DMS53 treated with DMSO at 0.1 percent for 48 hours (cell line): ENCODE data around the gene NOL4L.

Experiments used
- DNase-seq: peaks from one replicate; lab custom pipeline; 2025; ENCODE audit not compliant: unreplicated experiment; lab: John Stamatoyannopoulos, UW

Gene NOL4L

GRCh38 chr20:32614303-32614702 lies 29.2 kb upstream of the NOL4L start:
- no peak for DNase-seq

GRCh38 chr20:32613192-32614053 lies 28.3 kb upstream of the NOL4L start:
- DNase-seq, result no peak

DNA sequence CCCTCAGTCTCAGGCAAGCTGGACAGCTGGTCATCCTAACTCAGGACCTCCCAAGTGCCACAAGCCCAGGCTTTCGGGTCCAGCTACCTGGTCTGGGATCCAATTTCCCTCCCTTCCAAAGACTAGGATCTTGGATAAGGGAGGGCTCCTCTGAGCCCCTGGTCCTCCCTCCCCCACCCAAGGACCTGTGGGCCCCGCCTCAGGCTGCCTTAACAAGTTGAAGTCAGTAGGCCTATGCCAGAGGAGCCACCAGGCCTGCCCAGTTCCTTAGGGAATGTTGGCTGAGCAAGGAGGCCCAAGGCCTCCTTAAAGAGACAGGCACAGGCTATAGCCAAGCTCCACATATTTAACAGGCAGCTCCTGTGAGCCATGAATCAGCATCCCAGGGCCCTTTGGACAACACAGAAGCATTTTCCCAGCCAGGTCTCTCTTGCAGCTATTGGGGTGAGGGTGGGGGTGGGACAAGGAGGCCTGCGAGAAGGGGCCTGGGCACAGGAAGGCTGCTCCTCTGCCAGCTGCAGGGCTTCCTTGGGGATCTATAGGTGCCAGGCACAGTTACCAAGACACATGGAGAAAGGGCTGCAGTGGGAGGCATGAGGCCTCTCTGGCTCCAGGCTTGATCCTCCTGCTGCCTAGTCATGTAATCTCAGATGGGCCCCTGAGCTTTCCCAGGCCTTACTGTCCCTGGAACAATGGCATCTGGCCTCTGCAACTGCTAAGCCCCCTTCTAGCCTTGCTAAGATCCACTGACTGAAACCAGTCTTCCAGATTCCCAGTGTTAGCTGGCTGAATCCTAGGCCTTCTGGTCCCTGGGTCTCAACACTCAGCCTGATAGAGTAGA lies 27.4 kb upstream of the NOL4L start:
- no peak for DNase-seq

DNA sequence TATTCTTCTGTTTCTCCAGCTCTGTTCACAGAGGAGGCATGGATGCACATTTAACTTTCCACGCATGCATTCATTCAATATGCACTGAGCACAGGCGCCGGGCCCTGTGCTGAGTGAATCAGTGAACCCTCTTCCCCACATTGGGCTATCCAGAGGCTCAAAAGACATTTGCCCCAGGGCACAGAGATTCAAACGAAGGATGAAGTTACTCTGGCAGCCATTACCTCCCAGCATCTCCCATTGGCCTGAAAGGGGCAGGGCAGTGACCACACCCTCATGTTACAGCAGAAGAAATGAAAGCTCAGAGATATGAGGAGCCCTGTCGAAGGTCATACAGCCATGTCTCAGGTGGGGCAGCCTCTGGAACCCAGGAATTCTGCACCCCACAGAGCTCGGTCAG lies 26.7 kb upstream of the NOL4L start:
- no peak for DNase-seq

DNA sequence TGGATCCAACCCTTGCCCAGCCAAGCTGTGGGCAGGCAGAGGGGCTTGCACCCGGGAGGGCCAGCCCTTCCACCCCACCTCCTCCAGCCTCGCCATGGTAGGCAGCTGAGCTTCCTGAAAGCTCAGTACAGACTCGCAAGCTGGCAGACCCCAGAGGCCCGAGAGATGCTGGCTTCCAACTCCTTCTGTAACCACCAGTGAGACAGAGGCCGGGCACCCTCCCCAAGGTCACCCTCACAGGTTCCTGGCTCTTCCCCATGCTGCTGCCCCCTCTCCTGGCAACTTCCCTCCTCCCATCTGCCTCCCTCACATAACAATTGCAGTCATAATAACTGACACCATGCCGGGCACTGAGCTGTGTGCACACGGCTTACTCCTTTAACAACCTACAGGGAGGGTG lies 26.2 kb upstream of the NOL4L start:
- no peak for DNase-seq

DNA sequence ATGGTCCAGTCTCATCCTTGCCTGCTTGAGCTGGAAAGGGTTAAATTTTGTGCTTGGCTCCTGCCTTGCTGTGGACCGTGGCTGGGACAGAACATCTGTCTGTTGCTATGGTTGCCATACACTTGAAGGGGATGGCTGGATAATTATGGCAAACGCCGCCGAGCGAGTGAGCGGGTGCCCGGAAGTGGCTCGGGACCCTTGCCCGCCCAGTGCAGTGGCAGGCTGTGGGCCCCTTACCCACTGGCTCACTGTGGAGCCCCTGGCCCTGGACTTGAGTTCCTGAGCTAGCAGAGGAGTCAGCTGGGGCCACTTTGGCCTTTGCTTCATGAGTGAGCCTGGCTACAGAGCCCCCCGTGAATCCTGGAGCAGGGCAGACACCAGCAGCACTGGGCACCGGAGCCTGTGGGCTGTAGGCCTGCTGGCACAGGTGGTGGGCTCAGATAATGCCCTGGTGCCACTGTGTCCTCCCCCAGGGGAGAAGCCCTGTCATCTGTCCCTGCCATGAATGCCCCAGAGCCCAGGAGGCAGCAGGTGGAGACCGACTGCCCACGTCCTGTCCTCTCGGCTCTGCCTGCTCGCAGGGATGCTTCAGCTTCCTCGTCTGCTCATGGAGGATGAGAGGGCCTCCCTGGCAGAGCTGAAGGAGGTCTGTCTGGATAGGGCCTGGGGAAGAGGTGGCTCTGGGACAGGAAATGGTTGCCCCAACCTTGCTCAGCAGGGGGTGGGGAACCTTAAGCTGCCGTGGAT lies 25.5 kb upstream of the NOL4L start:
- no peak for DNase-seq

- DNase-seq, result no peak
These were observed 24.9 kb upstream of the NOL4L start for GRCh38 chr20:32609993-32610392.

DNA sequence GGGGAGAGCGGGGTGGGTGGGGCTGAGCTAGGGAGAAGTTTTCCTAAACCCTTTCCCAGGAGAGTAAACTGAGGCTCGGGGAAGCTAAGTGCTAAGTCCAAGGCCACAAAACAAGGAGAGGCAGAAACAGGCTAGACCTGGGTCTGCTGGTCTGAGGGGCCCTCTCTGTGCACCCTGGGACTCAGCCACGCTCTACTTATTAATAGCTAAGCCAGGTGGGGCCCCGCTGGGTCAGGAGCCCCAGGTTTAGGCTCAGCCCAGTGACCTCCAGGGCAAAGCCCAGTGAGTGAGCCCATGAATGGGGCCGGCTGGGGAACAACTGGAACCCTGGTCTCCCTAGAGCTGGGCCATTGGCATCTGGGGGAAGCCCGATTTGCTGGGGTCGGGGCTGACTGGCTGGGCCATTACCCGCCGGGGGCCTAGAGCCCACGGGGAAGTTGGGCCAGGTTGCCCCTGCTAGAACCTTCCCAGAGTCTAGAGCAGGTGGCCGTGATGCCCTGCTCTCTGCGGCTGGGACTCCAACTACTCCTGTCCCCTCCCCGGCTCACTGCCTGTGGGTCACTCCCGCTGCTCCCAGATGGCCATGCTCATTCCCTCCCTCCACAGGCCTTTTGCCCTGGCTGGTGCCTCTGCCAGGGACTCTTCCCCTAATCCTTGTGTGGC lies 24.1 kb upstream of the NOL4L start:
- DNase-seq, result no peak

GRCh38 chr20:32608664-32609015 lies 23.5 kb upstream of the NOL4L start:
- no peak for DNase-seq

DNA sequence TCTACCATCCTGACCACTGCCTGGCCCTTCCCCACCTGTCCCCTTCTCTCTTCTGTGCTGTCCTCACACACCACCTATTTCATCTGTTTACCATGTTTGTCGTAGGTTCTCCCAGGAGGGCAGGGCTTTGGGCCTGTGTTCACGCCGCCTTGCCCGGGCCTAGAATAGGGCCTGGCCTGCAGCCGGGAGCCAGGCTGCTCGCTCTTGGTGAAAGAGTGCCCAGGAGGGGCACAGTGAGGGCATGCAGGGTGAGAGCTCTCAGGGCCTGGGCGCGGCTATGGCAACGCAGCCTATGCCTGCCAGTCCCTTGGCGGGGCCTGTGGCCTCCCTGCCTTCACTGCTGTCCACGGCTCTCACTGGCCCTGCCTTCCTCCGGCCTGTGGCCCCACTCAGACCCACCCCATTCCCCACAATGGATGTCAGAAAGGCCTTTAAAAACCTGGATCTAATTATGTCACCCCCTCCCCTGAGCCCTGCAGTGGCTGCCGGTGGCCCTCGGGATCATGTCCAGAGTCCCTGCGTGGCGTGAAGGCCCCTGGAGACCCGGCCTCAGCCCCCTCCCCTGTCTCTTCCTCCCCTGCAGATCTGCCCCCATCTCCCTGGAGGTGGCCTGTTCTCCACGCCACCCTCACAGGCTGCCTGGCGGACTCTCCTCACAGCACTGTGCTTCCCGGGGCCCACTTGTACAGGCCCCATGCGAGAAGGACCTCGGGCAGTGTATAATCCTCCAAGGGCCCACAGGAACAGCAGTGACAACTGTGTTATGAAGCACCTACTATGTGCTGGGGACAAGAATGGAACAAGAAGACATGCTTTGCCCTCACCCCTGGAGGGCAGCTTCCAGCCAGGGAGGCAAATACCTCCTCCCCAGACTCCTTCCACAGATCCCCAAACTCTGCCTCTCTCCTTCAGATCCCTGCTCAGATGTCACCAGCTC lies 22.9 kb upstream of the NOL4L start:
- DNase-seq, result no peak

DNA sequence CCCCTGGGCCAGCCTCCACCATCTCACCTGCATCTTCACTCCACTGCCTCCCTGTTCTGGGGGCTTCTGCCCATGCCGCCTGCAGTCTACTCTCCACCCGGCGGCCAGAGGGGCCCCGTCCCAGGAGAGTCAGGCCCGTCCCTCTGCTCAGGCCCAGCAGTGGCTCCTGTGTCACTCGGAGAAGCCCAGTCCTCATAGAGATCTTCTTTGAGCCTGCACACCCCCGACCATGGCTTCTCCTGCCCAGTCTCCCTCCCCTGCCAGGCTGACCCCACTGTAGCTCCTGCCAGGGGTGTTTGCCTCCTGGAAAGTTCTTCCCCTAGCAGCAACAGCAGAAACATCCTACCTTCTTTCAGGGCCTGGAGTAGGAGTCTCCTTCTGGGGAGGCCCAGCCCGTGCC lies 22.2 kb upstream of the NOL4L start:
- DNase-seq, result no peak

DNA sequence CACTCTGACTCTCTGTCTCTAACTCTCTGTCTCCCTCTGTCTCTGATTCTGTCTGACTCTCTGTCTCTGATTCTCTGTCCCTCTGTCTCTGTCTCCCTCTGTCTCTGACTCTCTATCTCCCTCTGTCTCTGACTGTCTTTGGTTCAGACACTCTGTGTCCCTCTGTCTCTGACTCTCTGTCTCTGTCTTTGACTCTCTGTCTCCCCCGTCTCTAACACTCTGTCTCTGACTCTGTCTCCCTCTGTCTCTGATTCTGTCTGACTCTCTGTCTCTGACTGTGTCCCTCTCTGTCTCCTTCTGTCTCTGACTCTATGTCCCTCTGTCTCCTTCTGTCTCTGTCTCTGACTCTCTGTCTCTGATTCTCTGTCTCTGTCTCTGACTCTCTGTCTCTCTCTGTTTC lies 21.7 kb upstream of the NOL4L start:
- DNase-seq, result no peak

GRCh38 chr20:32606107-32606506 lies 21.0 kb upstream of the NOL4L start:
- DNase-seq, result no peak

- no peak for DNase-seq
These were observed 20.1 kb upstream of the NOL4L start for GRCh38 chr20:32605167-32605656.

GRCh38 chr20:32603046-32603726 lies 18.1 kb upstream of the NOL4L start:
- DNase-seq, result no peak

GRCh38 chr20:32602273-32602672 lies 17.1 kb upstream of the NOL4L start:
- DNase-seq, result no peak

DNA sequence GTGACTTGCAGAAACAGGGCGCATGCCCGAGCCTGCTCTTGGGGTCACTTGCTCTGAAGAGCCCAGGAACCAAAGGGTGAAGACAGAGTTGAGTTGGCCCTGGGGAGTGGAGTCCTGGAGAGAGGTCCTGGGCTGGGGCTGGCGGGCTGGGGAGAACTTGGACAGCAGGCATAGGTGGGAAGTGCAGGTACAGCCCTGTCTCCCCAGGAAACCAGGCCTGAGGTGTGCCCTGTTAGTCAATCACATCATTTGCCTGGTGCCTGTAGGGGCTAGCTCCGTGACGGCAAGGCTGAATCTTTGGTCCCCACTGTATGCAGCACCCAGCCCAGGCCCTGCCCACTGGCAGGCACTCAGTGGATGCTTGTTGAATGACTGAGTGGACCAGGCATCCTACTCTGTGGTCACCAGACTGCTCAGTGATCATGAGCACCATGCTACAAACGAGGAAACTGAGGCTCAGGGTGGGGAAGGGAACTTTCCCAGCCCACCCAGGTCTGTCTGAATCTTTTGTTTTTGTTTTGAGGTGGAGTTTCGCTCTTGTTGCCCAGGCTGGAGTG lies 15.6 kb upstream of the NOL4L start:
- no peak for DNase-seq

DNA sequence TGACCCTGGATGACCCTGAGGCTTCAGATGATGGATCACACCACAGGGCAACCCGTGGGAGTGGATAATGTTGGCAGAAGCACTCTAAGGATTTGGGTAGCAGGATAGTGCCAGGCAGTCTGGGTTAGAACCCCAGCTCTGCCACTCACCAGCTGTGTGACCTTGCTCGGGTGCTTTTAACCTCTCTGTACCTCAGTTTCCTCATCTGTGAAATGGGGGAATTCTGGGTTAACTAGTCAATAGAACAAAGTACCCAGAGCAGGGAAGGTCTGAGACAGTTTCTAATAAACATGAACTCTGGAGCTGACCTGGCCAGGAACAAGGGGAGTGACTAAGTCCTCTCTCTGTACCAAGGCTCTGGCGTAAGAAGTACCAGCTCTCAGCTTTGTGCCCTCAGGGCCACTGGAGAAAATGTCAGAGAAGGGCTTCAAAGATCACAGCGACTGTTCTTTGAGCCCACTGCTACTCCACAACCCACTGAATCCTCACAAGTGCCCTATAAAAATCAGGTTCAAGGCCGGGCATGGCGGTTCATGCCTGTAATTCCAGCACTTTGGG lies 14.7 kb upstream of the NOL4L start:
- DNase-seq, result no peak

DNA sequence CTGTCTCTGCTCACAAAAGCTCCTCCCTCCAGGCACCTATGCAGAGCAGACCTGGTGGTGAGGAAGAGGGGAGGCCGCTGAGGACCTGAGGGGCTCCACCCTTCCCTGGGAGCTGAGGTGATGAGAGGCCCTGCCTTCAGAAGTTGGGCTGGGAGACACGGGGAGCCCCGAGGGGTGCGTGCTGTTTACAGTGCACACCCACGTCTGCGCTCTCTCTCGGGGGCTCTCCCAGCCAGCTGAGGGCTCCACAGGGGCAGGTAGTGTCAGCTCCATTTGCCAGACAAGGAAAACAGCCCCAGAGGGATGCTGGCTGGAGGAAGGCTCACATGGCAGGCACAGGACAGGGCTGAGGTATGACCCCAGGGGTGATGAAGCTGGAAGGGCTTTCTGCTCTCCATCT lies 13.5 kb upstream of the NOL4L start:
- DNase-seq, result no peak
